Skin of body (tissue), 2 donors: ENCODE measurements around the gene PNMT. TPM values are rescaled to one million over a fixed set of nuclear protein-coding genes. Genes with fewer than 3 reads are reported as not detected.

ENCODE experiments used
- DNase-seq: peaks from one replicate; lab custom pipeline; 2025; lab: John Stamatoyannopoulos, UW
- total RNA-seq: library from RNA; depleted of rRNA; stranded (reverse); fragments of >200 nt; gene quantifications from one replicate; pipeline ENCODE4 v1.2.3, GENCODE V29; 2014

PNMT gene
- total RNA-seq, 1 donor from 2014 or later: not detected

DNA sequence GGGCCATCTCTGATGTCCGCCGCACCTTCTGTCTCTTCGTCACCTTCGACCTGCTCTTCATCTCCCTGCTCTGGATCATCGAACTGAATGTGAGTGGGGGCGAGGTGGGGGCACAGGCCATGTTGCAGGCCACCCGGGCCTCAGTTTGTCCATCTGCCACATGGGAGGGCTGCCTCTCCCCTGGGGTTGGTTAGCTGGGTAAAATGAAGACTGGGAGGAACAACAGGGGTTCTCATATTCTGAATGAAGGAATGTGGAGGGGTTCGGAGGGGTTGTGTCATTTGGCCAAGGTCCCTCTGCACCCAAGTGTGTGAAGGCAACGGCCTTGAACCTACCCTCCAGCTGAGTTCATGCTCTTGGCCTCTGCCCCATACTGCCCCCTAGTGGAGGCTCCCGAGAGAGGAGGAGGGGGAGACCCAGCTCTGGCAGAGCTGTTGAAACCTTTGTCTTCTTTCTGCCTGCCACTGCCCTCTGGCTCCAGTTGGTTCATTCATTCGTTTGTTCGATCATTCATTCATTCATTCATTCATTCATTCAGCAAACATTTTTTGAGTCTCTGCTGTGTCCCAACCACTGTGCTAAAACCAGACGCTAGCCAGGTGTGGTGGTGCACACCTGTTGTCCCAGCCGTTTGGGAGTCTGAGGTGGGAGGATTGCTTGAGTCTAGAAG is 14.5 kb upstream of the PNMT start:
- DNase-seq: no peak

DNA sequence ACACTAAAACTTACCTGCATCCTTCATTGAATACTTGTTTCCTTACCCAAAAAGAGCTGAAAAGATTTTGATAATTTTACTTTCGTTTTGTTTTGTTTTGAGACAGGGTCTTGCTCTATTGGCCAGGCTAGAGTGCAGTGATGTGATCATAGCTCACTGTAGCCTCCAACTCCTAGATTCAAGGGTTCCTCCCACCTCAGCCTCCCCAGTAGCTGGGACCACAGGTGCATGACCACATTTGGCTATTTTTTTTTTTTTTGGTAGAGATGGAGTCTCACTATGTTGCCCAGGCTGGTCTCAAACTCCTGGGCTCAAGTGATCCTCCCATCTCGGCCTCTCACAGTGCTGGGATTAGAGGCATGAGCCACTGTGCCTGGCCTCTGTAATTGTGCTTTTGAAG is 13.1 kb upstream of the PNMT start:
- DNase-seq: no peak

DNA sequence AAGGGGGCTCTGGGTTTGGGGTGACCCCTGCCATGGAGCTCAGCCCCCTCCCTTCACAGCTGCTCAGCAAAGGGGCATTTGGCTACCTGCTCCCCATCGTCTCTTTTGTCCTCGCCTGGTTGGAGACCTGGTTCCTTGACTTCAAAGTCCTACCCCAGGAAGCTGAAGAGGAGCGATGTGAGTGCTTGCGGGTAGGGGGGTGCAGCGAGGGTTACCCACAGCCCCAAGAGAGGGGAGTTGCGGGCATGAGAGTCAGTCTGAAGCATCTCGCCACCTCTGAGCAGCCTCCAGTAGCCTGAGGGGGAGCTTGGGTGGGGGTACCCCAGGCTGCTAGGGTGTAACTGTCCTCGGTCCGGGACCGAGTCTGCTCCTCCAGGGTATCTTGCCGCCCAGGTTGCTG is 9.9 kb upstream of the PNMT start:
- no peak for DNase-seq

DNA sequence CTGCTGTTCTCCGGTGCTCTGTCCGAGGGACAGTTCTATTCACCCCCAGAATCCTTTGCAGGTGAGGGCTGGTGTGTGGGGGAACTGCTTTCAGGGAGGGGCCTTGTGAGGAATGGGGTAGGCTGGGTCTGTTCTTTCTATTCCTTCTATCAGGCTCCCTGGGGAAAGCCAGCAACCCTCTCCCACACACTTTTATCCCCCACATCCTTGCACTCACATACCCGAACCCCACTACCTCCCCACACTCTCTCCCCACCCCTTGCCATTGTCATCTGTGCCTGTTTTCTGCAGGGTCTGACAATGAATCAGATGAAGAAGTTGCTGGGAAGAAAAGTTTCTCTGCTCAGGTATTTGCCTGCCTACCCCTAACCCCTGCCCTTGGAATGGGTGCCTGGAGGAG is 9.5 kb upstream of the PNMT start:
- DNase-seq: no peak

DNA sequence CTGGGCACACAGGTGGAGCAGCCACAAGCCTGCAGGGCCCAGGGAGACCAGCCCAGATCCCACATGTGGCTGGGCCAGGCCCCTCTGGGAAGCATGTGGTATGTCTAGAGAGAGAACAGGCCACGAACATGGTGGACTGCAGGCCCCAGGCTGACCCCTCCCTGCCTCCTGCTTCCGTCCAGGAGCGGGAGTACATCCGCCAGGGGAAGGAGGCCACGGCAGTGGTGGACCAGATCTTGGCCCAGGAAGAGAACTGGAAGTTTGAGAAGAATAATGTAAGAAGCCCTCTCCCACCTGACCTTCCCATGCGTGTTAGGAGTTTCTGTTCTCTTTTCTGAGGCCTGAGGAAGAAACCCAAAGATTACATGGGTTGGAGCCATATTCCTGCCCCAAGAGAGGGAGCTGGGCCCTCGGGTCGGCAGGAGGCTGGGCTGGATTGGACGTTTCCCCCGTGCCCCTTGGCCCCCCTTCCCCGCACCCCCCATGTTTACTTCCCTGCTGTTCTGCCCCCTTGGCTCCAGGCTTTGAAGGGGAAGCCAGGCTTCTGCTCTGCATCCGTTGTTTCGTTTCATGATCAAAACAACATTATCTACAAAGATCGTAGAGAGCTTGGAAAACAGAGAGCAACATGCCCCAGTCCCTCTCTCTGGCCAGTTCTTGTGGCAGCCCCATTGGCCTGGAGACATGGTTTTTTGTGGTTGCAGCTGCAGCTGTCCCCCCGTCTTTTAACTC is 8.8 kb upstream of the PNMT start:
- no peak for DNase-seq

DNA sequence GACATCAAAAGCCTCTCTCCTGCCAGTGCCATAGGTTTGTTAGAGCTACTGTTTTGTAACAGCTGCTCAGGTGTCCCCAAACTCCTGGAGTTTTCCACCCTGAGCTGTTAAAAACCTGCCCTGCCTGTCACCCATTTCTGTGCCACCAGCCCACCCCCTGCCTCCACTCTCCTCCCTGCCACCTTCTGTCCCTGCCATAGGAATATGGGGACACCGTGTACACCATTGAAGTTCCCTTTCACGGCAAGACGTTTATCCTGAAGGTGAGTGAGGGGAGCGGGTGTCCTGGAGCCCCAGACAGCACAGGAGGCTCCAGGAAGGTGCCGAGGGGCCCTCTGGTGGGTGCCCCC is 8.3 kb upstream of the PNMT start:
- DNase-seq: no peak

DNA sequence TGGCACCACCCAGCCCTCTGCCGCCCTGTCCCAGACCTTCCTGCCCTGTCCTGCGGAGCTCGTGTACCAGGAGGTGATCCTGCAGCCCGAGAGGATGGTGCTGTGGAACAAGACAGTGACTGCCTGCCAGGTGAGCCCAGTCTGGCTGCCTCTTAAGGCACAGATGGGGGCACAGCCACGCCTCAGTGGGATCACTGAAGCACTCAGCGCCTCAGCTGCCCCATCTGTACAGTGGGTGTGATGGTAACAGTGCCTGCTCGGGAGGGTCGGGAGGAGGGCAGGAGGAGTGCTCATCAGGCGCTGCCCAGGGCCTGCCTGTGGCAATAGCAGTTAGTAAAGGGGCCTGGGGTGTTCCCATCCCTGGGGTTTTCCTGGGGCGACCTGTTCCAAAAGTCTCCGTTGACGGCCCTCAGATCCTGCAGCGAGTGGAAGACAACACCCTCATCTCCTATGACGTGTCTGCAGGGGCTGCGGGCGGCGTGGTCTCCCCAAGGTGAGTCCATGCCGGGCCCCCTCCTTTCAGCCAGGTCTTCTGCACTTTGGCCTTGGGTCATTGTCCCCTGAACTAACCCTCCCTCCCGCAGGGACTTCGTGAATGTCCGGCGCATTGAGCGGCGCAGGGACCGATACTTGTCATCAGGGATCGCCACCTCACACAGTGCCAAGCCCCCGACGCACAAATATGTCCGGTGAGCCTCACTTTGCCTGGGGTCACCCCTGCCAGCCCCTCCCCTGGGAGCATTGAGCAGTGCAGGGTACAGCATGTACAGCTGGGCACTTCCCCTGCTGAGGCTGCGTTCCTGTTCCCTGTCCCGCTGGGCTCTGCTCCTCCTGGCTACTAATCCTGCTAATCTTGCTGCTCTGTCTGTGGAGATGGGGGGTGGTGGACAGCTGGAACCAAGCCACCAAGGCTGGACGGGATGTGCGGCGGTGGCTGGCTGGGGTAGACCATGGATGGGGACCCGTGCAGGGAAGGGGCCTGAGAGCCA is 7.6 kb upstream of the PNMT start:
- no peak for DNase-seq

DNA sequence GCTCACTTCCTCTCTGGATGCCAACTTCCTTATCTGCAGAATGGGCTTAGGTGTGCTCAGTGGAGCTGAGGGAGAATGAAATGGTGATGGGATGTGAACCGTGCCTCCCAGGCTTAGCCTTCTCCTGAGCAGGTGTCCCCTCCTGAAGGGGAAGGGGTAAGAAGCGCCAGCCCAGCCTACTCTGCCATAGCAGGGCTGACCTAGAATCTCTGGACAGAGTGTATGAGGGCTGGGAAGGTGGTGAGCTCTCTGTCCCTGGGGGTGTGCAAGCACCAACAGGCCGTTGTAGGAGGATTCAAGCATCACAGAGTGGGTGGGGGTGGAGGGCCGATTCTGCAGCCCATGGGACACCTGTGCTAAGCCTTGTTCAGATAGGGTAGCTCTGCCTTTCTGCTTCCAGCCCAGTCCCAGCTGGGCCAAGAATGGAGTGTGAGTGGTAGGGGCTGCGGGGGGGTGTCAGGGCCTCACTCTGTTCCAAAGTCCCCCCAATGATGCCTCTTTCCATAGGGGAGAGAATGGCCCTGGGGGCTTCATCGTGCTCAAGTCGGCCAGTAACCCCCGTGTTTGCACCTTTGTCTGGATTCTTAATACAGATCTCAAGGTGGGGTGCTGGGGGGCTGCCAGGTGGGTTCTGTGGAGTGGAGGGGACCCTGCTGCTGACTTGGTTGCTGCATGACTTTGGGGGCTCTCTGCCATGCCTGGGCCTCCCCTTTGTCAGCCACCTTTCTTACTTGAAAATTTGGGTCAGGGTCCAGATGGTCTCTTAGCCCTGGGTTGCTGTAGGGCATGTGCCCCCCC is 6.3 kb upstream of the PNMT start:
- no peak for DNase-seq

DNA sequence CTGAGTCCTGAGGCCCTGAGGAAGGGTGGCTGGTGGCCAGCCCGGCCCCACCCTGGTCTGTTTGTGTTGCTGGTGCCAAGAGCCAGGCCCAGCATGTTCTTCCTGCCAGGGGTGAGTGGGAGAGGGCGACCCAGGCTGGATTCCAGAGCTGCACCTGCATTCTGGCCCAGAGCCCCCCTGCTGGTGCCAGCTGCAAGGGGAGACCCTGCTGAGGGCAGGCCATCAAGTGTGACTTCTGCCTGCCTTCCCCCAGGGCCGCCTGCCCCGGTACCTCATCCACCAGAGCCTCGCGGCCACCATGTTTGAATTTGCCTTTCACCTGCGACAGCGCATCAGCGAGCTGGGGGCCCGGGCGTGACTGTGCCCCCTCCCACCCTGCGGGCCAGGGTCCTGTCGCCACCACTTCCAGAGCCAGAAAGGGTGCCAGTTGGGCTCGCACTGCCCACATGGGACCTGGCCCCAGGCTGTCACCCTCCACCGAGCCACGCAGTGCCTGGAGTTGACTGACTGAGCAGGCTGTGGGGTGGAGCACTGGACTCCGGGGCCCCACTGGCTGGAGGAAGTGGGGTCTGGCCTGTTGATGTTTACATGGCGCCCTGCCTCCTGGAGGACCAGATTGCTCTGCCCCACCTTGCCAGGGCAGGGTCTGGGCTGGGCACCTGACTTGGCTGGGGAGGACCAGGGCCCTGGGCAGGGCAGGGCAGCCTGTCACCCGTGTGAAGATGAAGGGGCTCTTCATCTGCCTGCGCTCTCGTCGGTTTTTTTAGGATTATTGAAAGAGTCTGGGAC is 5.5 kb upstream of the PNMT start:
- no peak for DNase-seq

DNA sequence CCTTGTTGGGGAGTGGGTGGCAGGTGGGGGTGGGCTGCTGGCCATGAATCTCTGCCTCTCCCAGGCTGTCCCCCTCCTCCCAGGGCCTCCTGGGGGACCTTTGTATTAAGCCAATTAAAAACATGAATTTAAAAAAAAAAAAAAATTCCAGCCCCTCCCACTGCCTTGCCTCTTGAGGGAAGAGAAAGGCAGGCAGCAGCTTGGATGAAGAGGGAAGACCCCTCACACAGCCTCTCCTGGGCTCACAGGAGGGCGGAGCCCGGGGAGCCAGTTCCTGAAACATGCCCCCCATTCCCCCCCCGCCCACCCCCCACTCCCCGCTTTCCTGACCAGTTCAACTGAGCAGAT is 4.9 kb upstream of the PNMT start:
- DNase-seq: no peak

DNA sequence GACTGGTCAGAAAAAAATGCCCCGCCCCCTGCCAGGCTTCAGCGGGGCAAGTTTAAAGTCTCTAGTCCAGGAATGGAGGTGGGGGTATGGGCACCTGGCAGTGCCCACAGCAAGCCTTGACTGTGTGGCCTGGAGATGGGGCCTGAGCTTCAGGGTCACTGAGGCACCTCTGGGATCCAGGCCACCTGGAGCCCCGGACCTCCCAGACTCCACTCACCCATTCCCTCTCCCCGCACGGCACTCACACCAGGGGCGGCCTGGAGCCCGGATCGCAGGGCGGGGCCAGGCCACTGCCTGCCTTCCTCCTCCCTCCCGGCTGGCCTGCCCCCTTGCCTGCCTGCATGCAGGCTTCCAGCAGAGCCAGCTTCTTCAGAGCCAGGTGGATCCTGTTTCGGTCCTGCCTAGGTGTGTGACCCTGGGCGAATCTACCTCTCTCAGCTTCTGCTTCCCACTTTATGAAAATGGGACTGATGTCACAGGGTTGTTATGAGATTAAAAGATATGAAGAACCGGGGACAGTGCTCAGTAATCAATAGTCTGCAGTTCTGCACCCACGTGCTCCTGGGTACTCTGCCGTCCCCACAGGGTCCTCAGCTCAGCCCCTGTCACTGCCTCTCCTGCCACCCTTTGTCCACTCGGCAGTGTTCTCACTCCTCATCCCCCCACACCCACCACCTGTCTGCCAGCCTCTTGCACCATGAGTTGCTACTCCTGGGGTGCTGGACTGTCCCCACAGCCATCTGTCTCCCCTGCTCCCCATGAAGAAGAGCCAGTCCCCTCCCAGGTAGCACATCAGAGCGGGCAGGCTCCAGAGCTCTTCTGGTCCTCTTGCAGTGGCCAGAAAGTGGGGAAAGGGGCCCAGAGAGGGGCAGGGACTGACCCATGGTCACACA is 4.3 kb upstream of the PNMT start:
- no peak for DNase-seq

DNA sequence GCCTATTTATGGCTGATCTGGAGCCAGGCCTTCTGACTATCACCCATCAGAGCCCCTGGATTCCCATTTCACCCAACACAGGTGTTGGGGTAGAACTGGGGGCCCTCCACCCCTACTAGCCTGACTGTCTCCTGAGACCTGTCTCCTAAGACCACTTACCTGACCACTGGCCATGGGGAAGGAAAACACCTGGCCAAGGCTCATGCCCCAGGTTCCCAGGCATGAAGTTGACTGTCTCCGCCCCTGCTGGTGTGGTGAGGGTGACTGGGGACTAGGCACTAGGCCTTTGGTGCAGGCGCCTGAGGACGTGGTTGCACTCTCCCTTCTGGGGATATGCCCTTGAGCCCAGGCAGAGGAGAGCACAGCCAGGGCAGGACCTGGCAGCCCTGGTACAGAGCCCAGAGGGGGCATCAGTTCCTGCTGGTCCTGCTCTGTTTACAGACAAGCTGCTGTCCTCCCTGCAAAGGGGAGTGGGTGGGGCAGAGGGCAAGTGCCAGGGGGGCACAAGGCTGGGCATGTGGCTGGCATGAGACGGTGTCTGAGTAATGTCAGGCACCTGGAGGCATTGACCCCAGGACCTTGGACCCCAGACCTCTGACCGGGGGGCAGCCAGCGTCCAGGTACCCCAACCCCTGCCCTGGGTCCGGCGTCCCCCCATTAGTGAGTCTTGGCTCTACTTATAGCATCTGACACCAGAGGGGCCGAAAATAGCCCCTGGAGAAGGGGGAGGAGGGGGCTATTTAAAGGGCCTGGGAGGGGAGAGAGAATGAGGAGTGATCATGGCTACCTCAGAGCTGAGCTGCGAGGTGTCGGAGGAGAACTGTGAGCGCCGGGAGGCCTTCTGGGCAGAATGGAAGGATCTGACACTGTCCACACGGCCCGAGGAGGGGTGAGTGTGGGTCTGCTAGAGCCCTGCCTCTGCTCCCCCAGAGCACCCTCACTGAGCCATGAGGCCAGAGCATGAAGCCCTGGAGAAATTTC is 3.4 kb upstream of the PNMT start, which contains the start of gene TCAP:
Gene TCAP, plus strand, starts transcription at position 769 of the 981 bp plus-strand sequence. Its CDS starts 11 bp downstream, at position 780.
- DNase-seq: no peak

DNA sequence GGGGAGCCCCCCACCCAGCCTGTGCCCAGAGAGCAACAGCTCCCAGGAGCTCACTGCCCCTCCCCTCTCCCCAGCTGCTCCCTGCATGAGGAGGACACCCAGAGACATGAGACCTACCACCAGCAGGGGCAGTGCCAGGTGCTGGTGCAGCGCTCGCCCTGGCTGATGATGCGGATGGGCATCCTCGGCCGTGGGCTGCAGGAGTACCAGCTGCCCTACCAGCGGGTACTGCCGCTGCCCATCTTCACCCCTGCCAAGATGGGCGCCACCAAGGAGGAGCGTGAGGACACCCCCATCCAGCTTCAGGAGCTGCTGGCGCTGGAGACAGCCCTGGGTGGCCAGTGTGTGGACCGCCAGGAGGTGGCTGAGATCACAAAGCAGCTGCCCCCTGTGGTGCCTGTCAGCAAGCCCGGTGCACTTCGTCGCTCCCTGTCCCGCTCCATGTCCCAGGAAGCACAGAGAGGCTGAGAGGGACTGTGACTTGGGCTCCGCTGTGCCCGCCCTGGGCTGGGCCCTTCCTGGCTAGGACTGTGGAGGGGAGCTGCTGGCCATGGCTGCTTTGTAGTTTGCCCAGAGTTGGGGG is 2.5 kb upstream of the PNMT start:
- no peak for DNase-seq

DNA sequence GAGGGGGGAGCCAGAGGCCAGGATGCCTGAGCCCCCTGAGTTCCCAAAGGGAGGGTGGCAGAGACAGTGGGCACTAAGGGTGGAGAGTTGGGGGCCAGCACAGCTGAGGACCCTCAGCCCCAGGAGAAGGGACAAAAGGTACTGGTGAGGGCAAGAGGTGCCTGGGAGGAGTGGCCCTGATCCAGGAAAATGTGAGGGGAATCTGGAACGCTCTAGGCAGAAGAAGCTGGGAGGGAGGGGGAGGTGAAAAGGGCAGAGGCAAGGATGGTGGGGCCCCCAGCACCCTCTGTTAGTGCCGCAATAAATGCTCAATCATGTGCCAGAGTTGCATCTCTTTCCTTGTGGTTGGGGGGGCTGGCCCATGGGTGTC is 2.0 kb upstream of the PNMT start:
- DNase-seq: no peak

DNA sequence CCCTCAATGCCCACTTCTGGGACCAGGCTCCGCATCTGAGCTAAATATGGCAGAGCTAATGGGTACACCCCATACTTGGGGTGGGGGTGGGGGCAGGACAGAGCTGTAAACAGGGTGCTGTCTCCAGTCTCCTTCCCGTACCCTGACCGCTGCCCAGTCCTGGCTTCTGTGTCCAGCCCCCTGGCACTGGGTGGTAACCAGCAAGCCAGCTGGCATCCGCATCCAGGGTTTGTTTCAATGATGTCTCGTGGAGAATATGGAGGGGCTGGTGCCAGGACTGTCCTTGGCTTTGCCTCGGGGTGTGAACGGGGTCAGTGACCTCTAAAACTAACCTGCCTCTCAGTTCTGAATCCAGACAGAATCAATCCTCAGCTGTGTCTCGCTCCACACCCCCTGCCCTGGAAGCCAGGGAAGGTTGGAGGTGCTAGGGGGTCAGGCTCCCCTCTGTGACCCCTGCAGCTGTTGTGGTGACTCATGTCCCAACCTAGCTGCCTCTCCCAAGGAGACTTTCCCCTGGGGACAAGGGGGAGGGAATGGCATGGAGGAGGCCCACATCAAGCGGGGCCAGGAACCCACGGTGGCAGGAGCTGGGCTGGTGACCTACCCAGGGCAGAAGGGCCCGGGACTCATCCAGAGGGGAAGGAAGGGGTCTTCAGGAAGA is 1.5 kb upstream of the PNMT start:
- no peak for DNase-seq

DNA sequence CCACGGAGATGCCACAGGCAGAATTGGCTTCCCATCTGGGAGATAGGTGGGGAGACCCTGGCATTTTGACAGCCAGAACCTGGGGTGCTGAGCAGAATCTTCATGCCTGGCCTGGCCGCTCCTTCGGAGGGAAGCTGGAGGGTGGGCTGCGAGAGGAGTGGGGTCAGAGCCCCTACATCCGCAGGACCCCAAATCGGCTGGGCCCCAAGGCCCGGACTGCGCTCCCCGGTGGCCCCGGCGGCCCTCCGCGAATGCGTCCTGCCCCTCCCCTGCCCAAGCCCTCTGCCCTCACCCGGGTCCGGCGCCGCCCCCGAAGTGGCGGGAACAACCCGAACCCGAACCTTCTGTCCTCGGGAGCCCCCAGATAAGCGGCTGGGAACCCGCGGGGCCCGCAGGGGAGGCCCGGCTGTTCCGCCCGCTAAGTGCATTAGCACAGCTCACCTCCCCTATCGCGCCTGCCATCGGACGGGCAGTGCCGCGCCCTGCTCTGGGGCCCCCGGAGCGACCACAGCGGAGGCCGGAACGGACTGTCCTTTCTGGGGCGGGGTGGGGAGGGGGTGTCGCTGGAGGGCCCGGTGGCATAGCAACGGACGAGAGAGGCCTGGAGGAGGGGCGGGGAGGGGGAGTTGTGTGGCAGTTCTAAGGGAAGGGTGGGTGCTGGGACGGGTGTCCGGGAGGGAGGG is 850 bp upstream of the PNMT start:
- DNase-seq: no peak
